Coronary artery (tissue), 2 donors: ENCODE data around the gene KCNMA1.

ENCODE experiments used
- DNase-seq: peaks from one replicate; pipeline ENCODE4 v3.0.0-alpha.2; 2017; ENCODE audit warnings: low spot score
- H3K27ac ChIP-seq, 2 donors: fragments of 200-600 bp; sonication (generic); one replicate each; pipeline ENCODE4 v1.5.1; 2016 to 2019
- H3K4me3 ChIP-seq: fragments of 200-600 bp; sonication (generic); 2 replicates; pipeline ENCODE4 v1.5.1; 2016; ENCODE audit warnings: mild to moderate bottlenecking, moderate library complexity
- TF ChIP-seq, protein P1 (sequence below): fragments of 200-600 bp; sonication (generic); IDR thresholded peaks from one replicate; pipeline ENCODE4 v1.5.1; 2019; ENCODE audit warnings: antibody characterized with exemption

KCNMA1 gene

DNA sequence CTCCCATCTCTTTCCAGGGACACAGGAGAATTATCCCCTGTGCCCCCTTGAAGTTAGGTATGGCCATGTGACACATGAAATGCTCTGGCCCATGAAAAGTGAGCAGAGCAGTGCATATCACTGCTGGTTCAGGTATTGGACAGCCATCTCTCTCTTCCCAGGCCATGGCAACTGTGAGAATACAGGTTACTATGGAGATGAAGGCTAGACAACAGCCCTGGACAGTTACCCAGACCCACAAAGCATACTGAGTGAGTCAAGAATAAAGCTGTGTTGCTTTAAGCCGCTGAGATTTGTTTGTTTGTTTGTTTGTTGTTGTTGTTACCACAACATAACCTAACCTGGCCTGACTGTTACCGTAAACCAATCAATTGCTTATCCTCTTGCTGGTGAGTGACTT, 722.3 kb downstream of the KCNMA1 start:
- TF ChIP-seq, protein P1, sequence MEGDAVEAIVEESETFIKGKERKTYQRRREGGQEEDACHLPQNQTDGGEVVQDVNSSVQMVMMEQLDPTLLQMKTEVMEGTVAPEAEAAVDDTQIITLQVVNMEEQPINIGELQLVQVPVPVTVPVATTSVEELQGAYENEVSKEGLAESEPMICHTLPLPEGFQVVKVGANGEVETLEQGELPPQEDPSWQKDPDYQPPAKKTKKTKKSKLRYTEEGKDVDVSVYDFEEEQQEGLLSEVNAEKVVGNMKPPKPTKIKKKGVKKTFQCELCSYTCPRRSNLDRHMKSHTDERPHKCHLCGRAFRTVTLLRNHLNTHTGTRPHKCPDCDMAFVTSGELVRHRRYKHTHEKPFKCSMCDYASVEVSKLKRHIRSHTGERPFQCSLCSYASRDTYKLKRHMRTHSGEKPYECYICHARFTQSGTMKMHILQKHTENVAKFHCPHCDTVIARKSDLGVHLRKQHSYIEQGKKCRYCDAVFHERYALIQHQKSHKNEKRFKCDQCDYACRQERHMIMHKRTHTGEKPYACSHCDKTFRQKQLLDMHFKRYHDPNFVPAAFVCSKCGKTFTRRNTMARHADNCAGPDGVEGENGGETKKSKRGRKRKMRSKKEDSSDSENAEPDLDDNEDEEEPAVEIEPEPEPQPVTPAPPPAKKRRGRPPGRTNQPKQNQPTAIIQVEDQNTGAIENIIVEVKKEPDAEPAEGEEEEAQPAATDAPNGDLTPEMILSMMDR: no peak
- no peak for DNase-seq
- no peak overlapping the region for H3K27ac ChIP-seq
- no peak overlapping the region for H3K4me3 ChIP-seq

DNA sequence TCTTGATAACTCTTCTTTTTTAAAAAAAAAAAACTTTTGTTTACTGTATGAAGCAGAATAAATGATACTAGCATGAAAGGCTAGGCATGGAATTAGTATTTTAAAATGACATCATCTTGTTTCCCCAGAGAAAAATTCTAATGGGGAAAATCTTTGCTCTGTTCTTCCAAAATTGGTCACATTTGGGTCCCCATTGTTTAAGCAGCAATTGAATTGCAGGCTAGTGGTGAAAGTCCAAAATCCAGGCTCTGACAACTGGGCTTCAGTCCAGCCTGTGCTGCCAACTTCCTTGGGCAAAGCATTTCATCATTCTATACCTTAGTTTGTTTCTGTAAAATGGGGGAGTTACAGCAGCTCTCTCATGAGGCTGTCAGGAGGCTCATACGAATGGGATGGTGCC, 726.4 kb downstream of the KCNMA1 start:
- no peak overlapping the region for H3K27ac ChIP-seq
- no peak for DNase-seq

DNA sequence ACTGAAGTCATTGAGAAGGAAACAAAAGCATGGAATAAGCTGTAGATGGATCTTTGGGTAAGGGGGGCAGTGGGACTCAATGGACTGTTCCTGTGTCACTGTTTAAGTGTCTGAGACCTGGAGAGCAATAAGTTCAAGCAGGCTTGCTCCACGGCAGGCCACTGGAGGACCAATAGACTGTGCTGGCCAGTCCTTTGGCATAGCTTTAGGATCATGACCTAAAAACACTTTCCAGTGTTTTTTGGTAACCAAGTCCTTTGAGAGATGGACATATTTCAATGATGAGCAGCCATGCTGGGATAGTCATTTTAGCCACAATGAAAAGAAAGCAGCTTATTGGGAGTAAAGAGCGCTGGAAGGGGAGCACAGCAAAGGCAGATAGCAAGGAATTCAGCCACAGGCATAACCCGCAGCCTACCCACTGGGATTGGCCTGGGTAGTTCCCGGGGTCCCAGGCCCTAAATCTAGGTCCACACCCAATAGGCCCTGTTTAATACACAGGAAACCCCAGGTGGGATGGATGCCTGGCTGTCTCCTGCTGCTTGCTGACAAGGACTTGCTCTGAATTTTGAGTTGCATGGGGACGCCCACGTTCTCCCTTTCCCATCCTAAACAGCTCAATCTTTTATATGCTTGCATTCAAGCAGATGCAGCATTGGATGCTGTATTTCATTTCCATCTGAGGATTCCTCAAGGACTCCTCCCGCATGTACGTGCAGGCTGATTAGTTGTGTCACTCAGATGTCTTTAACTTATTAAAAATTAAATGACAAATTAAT, 727.2 kb downstream of the KCNMA1 start:
- no peak for DNase-seq
- TF ChIP-seq, protein P1: no peak
- Histone ChIP-seq H3K27ac (no peak overlapping the region), H3K4me3 (no peak overlapping the region)

More for the DNA sequence above, 726.4 kb downstream of the KCNMA1 start:
- no peak overlapping the region for H3K4me3 ChIP-seq
- TF ChIP-seq, protein P1: no peak

DNA sequence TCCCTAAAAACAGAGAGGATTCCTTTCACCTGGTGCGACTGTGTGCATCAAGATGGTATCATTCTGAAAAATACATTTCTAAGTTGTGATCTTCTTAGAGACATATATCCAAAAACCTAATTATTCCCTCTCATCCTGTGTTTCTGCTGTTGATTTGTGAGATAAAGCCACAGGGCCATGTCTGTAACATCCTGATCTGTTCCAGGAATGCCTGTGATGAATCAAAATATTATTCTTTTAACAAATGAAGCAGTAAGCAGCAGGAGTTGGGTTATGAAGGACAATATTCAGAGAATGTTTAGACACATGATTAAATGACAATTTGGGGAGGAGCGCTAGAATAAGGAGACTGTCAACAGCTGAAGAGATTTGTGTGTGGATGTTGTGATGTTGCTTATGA, 731.4 kb downstream of the KCNMA1 start:
- Histone ChIP-seq H3K27ac (no peak overlapping the region), H3K4me3 (no peak overlapping the region)
- TF ChIP-seq, protein P1: no peak
- DNase-seq: no peak

DNA sequence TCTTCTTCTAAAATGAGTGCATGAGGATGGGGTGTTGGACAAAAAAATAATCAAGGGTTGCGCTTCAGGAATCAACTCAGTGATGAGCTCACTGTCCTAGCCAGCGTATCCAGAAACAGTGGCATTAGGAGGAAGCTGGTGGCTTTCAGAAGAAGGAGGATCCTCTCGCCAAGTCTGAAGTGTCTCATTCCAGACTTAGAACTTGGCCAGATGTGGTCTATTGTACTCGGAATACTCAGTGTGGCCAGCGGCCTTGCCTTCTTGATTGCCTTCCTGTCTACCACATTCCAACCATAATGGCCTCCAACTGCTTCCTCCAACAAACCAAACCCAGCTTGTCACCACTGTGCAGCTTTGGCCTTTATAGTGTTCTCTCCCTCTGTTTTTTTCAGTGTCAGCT, 732.4 kb downstream of the KCNMA1 start:
- no peak for DNase-seq
- TF ChIP-seq, protein P1: no peak
- Histone ChIP-seq H3K4me3 (no peak overlapping the region), H3K27ac (no peak overlapping the region)

DNA sequence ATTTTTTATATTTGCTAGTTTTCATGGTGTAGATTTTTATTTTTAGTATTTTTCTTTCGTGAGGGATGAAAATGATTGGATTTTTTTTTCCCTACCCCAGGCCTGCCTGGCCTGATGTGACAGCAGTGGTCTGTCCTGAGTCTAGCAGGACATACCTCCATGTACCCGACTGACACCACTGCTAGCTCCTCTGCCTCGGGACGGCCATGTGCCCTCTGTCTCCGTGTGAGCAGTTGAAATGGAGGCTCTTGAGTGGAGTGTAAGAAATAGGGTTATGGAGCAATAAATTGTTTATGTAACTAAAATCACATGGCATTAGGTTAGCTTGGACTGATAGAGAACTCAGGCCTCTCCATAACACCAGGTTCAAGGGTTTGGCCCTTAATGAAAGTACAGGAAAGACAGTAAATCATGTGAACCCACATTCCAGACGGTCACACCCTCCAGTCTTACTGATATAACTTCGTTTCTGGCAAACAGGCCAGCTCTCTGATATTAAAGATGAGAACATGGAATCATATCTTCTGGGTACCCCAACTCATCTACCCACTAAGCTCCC, 734.1 kb downstream of the KCNMA1 start:
- no peak overlapping the region for H3K27ac ChIP-seq
- TF ChIP-seq, protein P1: no peak
- no peak overlapping the region for H3K4me3 ChIP-seq
- no peak for DNase-seq

DNA sequence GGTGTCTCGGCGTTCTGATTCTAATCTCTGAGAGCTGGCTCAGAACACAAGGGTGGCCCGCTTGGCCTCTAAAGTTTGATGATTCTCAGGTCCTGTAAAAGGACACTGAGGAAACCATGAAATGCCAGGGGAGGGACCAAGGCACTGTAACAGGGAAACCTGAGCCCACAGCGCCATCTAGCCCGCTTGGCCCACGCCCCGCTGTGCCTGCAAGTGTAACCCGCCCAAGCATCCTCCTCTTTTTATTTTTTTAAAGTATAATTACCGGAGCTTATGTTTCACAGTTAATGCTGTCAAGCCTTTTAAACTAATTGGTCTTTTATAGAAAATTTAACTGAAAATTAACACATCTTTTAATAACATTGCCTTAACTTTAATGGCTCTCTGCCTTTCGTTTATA, 734.7 kb downstream of the KCNMA1 start:
- Histone ChIP-seq H3K27ac (no peak overlapping the region), H3K4me3 (no peak overlapping the region)
- TF ChIP-seq, protein P1: no peak
- DNase-seq: no peak
